K562 (cell line): ENCODE measurements around the gene POMP. TPM values are rescaled to one million over a fixed set of nuclear protein-coding genes. Genes with fewer than 3 reads are reported as not detected.

Experiments used
- ATAC-seq: fragments of 200-7000 bp; cut with Tn5 transposase; 3 replicates; pipeline ENCODE4 v1.9.1; 2020; ENCODE audit warnings: moderate library complexity
- BruUV-seq: library from RNA; stranded (reverse); fragments of 400-500 nt; replicated peaks from 2 replicates; lab custom pipeline; 2021; lab: Mats Ljungman, UMichigan
- CTCF ChIA-PET: fragments of 300-600 bp; formaldehyde crosslinking; extraction: SDS; loops from one replicate; lab custom pipeline; 2021; ENCODE audit warnings: low intra/inter-chr PET ratio; lab: Yijun Ruan, JAX
- POLR2A ChIA-PET: fragments of 300-600, 350-650 bp; sonication (Branson Sonifier 250); formaldehyde crosslinking; extraction: SDS; loops from one replicate; lab custom pipeline; 2021; ENCODE audit warnings: antibody characterized with exemption, inconsistent platforms; lab: Yijun Ruan, JAX
- DNase-seq, 4 experiments: peaks; one replicate each; pipeline versions ENCODE4 v3.0.0 to v3.0.0-alpha.2; 2011 to 2018; ENCODE audit warnings: low spot score in 3 of 4, mixed read lengths in 3 of 4; ENCODE audit errors: extremely low read depth in 1 of 4
- FAIRE-seq: peaks from 2 replicates; lab custom pipeline; 2011; peaks lifted over from hg19 to GRCh38; lab: Jason Lieb, UNC
- H2AFZ ChIP-seq: 2 replicates; pipeline ENCODE4 v1.6.0; 2011; ENCODE audit warnings: low read depth, low read length, control low read depth, inconsistent platforms
- H3K27ac ChIP-seq: fragments of 200-600 bp; 3 replicates; pipeline ENCODE4 v1.8.0; 2011; ENCODE audit warnings: low read depth, mild to moderate bottlenecking, control low read depth, inconsistent platforms, low read length, moderate library complexity, mixed read lengths; ENCODE audit errors: extremely low read depth
- H3K27me3 ChIP-seq, 2 experiments: fragments of 300-600 bp in 1 of 2; 2 replicates in 1 of 2; 3 replicates in 1 of 2; pipeline versions ENCODE4 v1.6.0 to v1.8.0; 2011; ENCODE audit warnings: inconsistent platforms in 2 of 2, low read length in 2 of 2, mild to moderate bottlenecking in 1 of 2, mixed read lengths in 1 of 2, moderate library complexity in 1 of 2; ENCODE audit not compliant: control insufficient read depth in 2 of 2, insufficient read depth in 2 of 2
- H3K36me3 ChIP-seq: fragments of 300-600 bp; 3 replicates; pipeline ENCODE4 v1.8.0; 2011; ENCODE audit warnings: mild to moderate bottlenecking, low read length, inconsistent platforms; ENCODE audit not compliant: control insufficient read depth, insufficient read depth
- H3K4me1 ChIP-seq, 2 experiments: fragments of 200-600 bp in 1 of 2; replicated peaks in 1 of 2; 2 replicates in 1 of 2; 3 replicates in 1 of 2; pipeline versions ENCODE4 v1.5.1 to v1.8.0; 2011; ENCODE audit warnings: inconsistent platforms in 2 of 2, low read length in 2 of 2, mild to moderate bottlenecking in 1 of 2, mixed read lengths in 1 of 2, moderate library complexity in 1 of 2; ENCODE audit not compliant: control insufficient read depth in 2 of 2, insufficient read depth in 2 of 2
- H3K4me2 ChIP-seq: 2 replicates; pipeline ENCODE4 v1.6.1; 2011; ENCODE audit warnings: low read length, control low read depth, inconsistent platforms, mixed read lengths; ENCODE audit not compliant: insufficient read depth
- H3K4me3 ChIP-seq: fragments of 200-600 bp; sonication (generic), shearing (Covaris generic); 2 replicates; pipeline ENCODE4 v1.5.1; 2016; ENCODE audit warnings: control low read depth, inconsistent platforms
- H3K79me2 ChIP-seq: fragments of 200-600 bp; 3 replicates; pipeline ENCODE4 v1.8.0; 2011; ENCODE audit warnings: low read length, inconsistent platforms; ENCODE audit not compliant: control insufficient read depth, insufficient read depth
- H3K9ac ChIP-seq, 2 experiments: 2 replicates each; pipeline versions ENCODE4 v1.6.0 to v1.6.1; 2011; ENCODE audit warnings: low read depth in 2 of 2, low read length in 2 of 2, control low read depth in 1 of 2, inconsistent platforms in 1 of 2, mild to moderate bottlenecking in 1 of 2, mixed read lengths in 1 of 2; ENCODE audit not compliant: insufficient read depth in 1 of 2
- H3K9me1 ChIP-seq: one replicate; pipeline ENCODE4 v1.6.0; 2011; ENCODE audit warnings: inconsistent platforms, mild to moderate bottlenecking, low read length, moderate library complexity; ENCODE audit not compliant: control insufficient read depth, insufficient read depth
- H3K9me3 ChIP-seq: replicated peaks from 2 replicates; pipeline ENCODE4 v1.5.1; 2011; ENCODE audit warnings: low read depth, low read length, inconsistent platforms; ENCODE audit not compliant: control insufficient read depth, insufficient read depth
- H4K20me1 ChIP-seq: replicated peaks from 2 replicates; pipeline ENCODE4 v1.6.1; 2011; ENCODE audit warnings: low read length, inconsistent platforms, mixed read lengths; ENCODE audit not compliant: control insufficient read depth, insufficient read depth
- ATF7 ChIP-seq: fragments of 450-650 bp; IDR thresholded peaks from 2 replicates; pipeline ENCODE4 v1.7.1; 2014; ENCODE audit warnings: mild to moderate bottlenecking, moderate library complexity
- BCOR ChIP-seq: fragments of 450-650 bp; IDR thresholded peaks from 2 replicates; pipeline ENCODE4 v1.6.1; 2016
- ETV1 ChIP-seq: fragments of 450-650 bp; conservative IDR thresholded peaks from 2 replicates; pipeline ENCODE4 v1.6.1; 2016; ENCODE audit warnings: missing genetic modification characterization, control low read depth, low read depth, missing compliant biosample characterization
- GABPA ChIP-seq: fragments of 200-800 bp; sonication (Bioruptor generic); conservative IDR thresholded peaks from 2 replicates; pipeline ENCODE4 v1.6.1; 2016; ENCODE audit warnings: low read depth, missing genetic modification characterization, missing compliant biosample characterization
- GATA2 ChIP-seq: sonication (generic); formaldehyde crosslinking; IDR thresholded peaks from 2 replicates; pipeline ENCODE4 v1.4.0; 2020; ENCODE audit warnings: mild to moderate bottlenecking, missing genetic modification reagents
- ID3 ChIP-seq, 2 experiments: fragments of 250-450 bp in 1 of 2; fragments of 450-650 bp in 1 of 2; sonication (Bioruptor Pico) in 1 of 2; IDR thresholded peaks; 2 replicates each; pipeline versions ENCODE4 v1.6.1 to v1.8.0; 2016 to 2021; ENCODE audit warnings: mild to moderate bottlenecking in 2 of 2, moderate library complexity in 2 of 2, missing compliant biosample characterization in 1 of 2, missing genetic modification characterization in 1 of 2
- LEF1 ChIP-seq: fragments of 450-650 bp; IDR thresholded peaks from 2 replicates; pipeline ENCODE4 v1.6.1; 2016; ENCODE audit warnings: mild to moderate bottlenecking
- NR2F6 ChIP-seq: fragments of 450-650 bp; formaldehyde crosslinking; IDR thresholded peaks from 2 replicates; pipeline ENCODE4 v1.4.0; 2020; ENCODE audit warnings: mild to moderate bottlenecking
- RCOR1 ChIP-seq, 2 experiments: IDR thresholded peaks; 2 replicates each; pipeline ENCODE4 v1.6.1; 2012; ENCODE audit warnings: low read depth in 2 of 2, low read length in 2 of 2, borderline replicate concordance in 1 of 2, improper control_type of control experiment in 1 of 2
- SMAD4 ChIP-seq: fragments of 250-450 bp; sonication (Bioruptor Pico); conservative IDR thresholded peaks from 2 replicates; pipeline ENCODE4 v1.8.0; 2021; ENCODE audit warnings: inconsistent platforms, mild to moderate bottlenecking, moderate library complexity
- SPI1 ChIP-seq: IDR thresholded peaks from 2 replicates; pipeline ENCODE4 v1.6.1; 2011; ENCODE audit warnings: low read depth, low read length, control low read depth, borderline replicate concordance
- TFAM ChIP-seq: fragments of 250-450 bp; sonication (Bioruptor Pico); conservative IDR thresholded peaks from 2 replicates; pipeline ENCODE4 v1.5.0; 2021; ENCODE audit warnings: mild to moderate bottlenecking, moderate library complexity
- ZBTB11 ChIP-seq, 3 experiments: fragments of 200-800 bp in 1 of 3; fragments of 250-450 bp in 1 of 3; fragments of 450-650 bp in 1 of 3; sonication (Bioruptor Pico) in 1 of 3; sonication (Bioruptor generic) in 1 of 3; formaldehyde crosslinking in 1 of 3; IDR thresholded peaks; 2 replicates each; pipeline versions ENCODE4 v1.6.1 to v1.8.0; 2016 to 2022; ENCODE audit warnings: mild to moderate bottlenecking in 2 of 3, missing genetic modification characterization in 2 of 3, missing compliant biosample characterization in 1 of 3, moderate library complexity in 1 of 3
- ZBTB9 ChIP-seq: fragments of 450-650 bp; formaldehyde crosslinking; IDR thresholded peaks from 2 replicates; pipeline ENCODE4 v1.4.0; 2020; ENCODE audit warnings: mild to moderate bottlenecking, moderate library complexity
- WGBS: fragments of 100-300 bp; shearing (Covaris generic); methylation state at CpG from one replicate; pipeline ENCODE4 v1.1.6; 2016; ENCODE audit warnings: low coverage, mixed read lengths; ENCODE audit not compliant: insufficient coverage; ENCODE audit errors: missing lambda C conversion rate; 5-methylcytosine and 5-hydroxymethylcytosine counted together
- in situ Hi-C: fragments of 300-500 bp; cut with MboI; formaldehyde crosslinking; loops from 4 replicates; pipeline ENCODE4 v1.15.0; 2018; ENCODE audit warnings: inconsistent platforms, mixed read lengths
- intact Hi-C: fragments of 100-400 bp; cut with micrococcal nuclease; formaldehyde crosslinking; loops from 2 replicates; pipeline ENCODE4 v1.14.2; 2022
- polyA plus RNA-seq, 8 experiments: library from polyadenylated mRNA; depleted of rRNA in 4 of 8; stranded (reverse) in 5 of 8; unstranded in 3 of 8; fragments of >200 nt; fragmentation: Nextera tagmentation in 2 of 8; fragmentation: Illumina TruSeq in 1 of 8; extraction: Ambion mirVana in 2 of 8; extraction: Trizol in 1 of 8; gene quantifications; 2 replicates each; pipeline versions ENCODE4 v1.2.1 to v1.2.3, GENCODE V29; 2011 to 2014; ENCODE audit warnings: inconsistent platforms in 1 of 8, missing spikeins in 1 of 8
- total RNA-seq, 7 experiments: library from RNA; depleted of rRNA in 6 of 7; stranded (reverse); fragments of >200 nt in 6 of 7; fragmentation: Illumina TruSeq in 2 of 7; extraction: Trizol in 2 of 7; gene quantifications; 2 replicates each; pipeline versions ENCODE4 v1.2.1 to v1.2.3, GENCODE V29; 2011 to 2021; ENCODE audit warnings: low replicate concordance in 1 of 7
- TF ChIP-seq, protein P1 (sequence below): fragments of 450-650 bp; formaldehyde crosslinking; IDR thresholded peaks from 2 replicates; pipeline ENCODE4 v1.4.0; 2022; ENCODE audit warnings: missing genetic modification characterization

Gene POMP
- total and polyA plus RNA-seq, 9 of the 15 experiments (the other 6 are each of a cell fraction or from before 2014, with no cell fraction given), result 69.2 to 647 (median 118) TPM

DNA sequence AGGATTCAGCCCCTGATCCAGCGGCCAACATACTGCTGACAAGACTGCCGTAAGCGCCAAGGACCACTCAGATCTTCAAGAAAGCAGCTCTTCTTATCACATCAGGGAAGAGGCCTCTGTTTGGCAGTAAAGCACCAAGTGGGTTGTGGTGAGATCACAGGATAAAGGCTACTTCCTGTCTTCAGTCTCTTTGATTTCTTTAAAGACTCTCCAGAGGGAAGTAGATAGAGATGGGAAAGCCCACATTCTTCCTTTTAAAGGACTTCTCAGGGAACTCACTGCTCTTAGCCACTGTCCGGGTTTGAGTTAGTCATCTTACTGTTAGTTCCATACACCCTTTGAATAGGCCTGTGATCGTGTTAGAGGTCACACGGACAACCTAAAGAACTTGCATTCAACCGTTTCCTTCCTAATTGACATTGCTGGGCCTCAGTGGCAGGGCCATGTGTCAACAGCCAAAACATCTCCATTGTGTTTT lies 47.2 kb upstream of the POMP start:
- Histone ChIP-seq H3K9me1 (no peaks in the 10 kb centered on the region), H3K4me2 (peak overlapping the region; percentile 33), H3K9me3 (no peaks in the 10 kb centered on the region), H4K20me1 (no peaks in the 10 kb centered on the region), H3K4me3 (no peak overlapping the region), H3K27ac (no peak overlapping the region), H3K79me2 (no peaks in the 10 kb centered on the region), H3K27me3 (no peaks in the 10 kb centered on the region), H3K9ac (no peak overlapping the region), H2AFZ (peak overlapping the region; percentile 62), H3K4me1 (peaks cover 0 to 24% of the 10 kb centered on the region in 2 experiments; a peak in 2 of 5 replicates), H3K36me3 (no peaks in the 10 kb centered on the region)
- intact Hi-C loops, result no loop called here
- ChIA-PET POLR2A (interaction anchor here (0.6 kb wide), 1 partner anchor 23 kb away, joined by 4 read pairs; no protein-coding TSS in a partner anchor), CTCF (no interaction called here)
- FAIRE-seq (peak; percentile 88), DNase-seq (peak in 3 of 4 experiments; percentile 16 to 58 (median 24)), ATAC-seq (peak; percentile 64)
- 5% methylated on average over 7 of the region's 7 CpGs for WGBS
- in situ Hi-C loops, result no loop called here
- BruUV-seq, result no TSS peak
- no peak for TF ChIP-seq TFAM
- TF ChIP-seq, protein P1, sequence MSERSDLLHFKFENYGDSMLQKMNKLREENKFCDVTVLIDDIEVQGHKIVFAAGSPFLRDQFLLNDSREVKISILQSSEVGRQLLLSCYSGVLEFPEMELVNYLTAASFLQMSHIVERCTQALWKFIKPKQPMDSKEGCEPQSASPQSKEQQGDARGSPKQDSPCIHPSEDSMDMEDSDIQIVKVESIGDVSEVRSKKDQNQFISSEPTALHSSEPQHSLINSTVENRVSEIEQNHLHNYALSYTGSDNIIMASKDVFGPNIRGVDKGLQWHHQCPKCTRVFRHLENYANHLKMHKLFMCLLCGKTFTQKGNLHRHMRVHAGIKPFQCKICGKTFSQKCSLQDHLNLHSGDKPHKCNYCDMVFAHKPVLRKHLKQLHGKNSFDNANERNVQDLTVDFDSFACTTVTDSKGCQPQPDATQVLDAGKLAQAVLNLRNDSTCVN, result no peak
- 0 out of 2 replicates have a peak, but pooled peaks have one; percentile 26 for TF ChIP-seq ATF7
- TF ChIP-seq LEF1, result 0 out of 2 replicates have a peak, but pooled peaks have one; percentile 23
- TF ChIP-seq RCOR1 (IDR thresholded peaks at IDR 0.05; ENCODE audit: borderline replicate concordance in 1 of 2, low read depth in 2 of 2, low read length in 2 of 2), result peak in 1 of 2 experiments; percentile 77; a peak in 2 of 4 replicates
- TF ChIP-seq ZBTB9 (CRISPR knock-in tag), result no peak
- peak; percentile 75 for TF ChIP-seq GABPA (tag)
- no peak for TF ChIP-seq ID3 (CRISPR knock-in tag; IDR thresholded peaks at IDR 0.05)
- TF ChIP-seq ID3 (tag; IDR thresholded peaks at IDR 0.05), result no peak
- 0 out of 6 replicates have a peak, but pooled peaks of 1 of the 3 experiments have one; percentile 7 for TF ChIP-seq ZBTB11 (CRISPR knock-in tag; IDR thresholded peaks at IDR 0.05)
- peak; percentile 60 for TF ChIP-seq GATA2 (CRISPR knock-in tag)
- TF ChIP-seq NR2F6, result no peak
- TF ChIP-seq SPI1, result peak; percentile 42; the same call in 1 of the 2 replicates
- 0 out of 2 replicates have a peak, but pooled peaks have one; percentile 5 for TF ChIP-seq BCOR
- TF ChIP-seq ETV1 (tag), result peak; percentile 56
- TF ChIP-seq SMAD4, result no peak
